ENCODE measurements around the gene CNGB1. TPM values are rescaled to one million over a fixed set of nuclear protein-coding genes. Genes with fewer than 3 reads are reported as not detected.
A peak's percentile ranks its signal among the peaks of the same experiment; 100 is the strongest.

CNGB1 gene
- total and polyA plus RNA-seq, 2 of the 13 experiments (the other 11 are each of a cell fraction or from before 2014, with no cell fraction given) = 0.02 to 0.15 TPM

GRCh38 chr16:57893559-57894389 is 77.2 kb downstream of the CNGB1 start (continued):
- TF ChIP-seq MAZ (IDR thresholded peaks at IDR 0.05; ENCODE audit: borderline replicate concordance, low read depth, low read length) (no peak), MAZ (CRISPR knock-in tag; IDR thresholded peaks at IDR 0.05; ENCODE audit: low read depth) (0 out of 2 replicates have a peak, but pooled peaks have one; percentile 18), HMG20B (CRISPR knock-in tag; conservative IDR thresholded peaks at IDR 0.05) (0 out of 2 replicates have a peak, but pooled peaks have one; percentile 43), ZNF792 (CRISPR knock-in tag; IDR thresholded peaks at IDR 0.05) (peak; percentile 66; the same call in 1 of the 2 replicates), SUZ12 (IDR thresholded peaks at IDR 0.05; ENCODE audit: low read depth, low read length) (no peak), KDM6A (CRISPR knock-in tag; IDR thresholded peaks at IDR 0.05; ENCODE audit: low read depth) (peak; percentile 66; the same call in 1 of the 2 replicates), SMAD3 (CRISPR knock-in tag; IDR thresholded peaks at IDR 0.05) (peak; percentile 87), NBN (conservative IDR thresholded peaks at IDR 0.05) (no peak), HDAC1 (CRISPR knock-in tag; IDR thresholded peaks at IDR 0.05) (peak; percentile 54), ZFP1 (CRISPR knock-in tag; IDR thresholded peaks at IDR 0.05) (no peak; the same call in 1 of the 2 replicates), ZNF558 (CRISPR knock-in tag; IDR thresholded peaks at IDR 0.05; ENCODE audit: borderline replicate concordance) (0 out of 2 replicates have a peak, but pooled peaks have one; percentile 78), ZBTB40 (IDR thresholded peaks at IDR 0.05) (no peak), ZBTB40 (CRISPR knock-in tag; IDR thresholded peaks at IDR 0.05) (0 out of 2 replicates have a peak, but pooled peaks have one; percentile 5), ZNF468 (CRISPR knock-in tag; IDR thresholded peaks at IDR 0.05) (no peak), CREM (IDR thresholded peaks at IDR 0.05) (peak; percentile 80), CREM (CRISPR knock-in tag; IDR thresholded peaks at IDR 0.05) (no peak), CBX5 (CRISPR knock-in tag; IDR thresholded peaks at IDR 0.05; ENCODE audit: borderline replicate concordance) (peak; percentile 13; the same call in 1 of the 2 replicates), ZIK1 (CRISPR knock-in tag; IDR thresholded peaks at IDR 0.05; ENCODE audit: borderline replicate concordance, low read depth) (no peak; the same call in 1 of the 2 replicates)
- TF ChIP-seq, protein P1, sequence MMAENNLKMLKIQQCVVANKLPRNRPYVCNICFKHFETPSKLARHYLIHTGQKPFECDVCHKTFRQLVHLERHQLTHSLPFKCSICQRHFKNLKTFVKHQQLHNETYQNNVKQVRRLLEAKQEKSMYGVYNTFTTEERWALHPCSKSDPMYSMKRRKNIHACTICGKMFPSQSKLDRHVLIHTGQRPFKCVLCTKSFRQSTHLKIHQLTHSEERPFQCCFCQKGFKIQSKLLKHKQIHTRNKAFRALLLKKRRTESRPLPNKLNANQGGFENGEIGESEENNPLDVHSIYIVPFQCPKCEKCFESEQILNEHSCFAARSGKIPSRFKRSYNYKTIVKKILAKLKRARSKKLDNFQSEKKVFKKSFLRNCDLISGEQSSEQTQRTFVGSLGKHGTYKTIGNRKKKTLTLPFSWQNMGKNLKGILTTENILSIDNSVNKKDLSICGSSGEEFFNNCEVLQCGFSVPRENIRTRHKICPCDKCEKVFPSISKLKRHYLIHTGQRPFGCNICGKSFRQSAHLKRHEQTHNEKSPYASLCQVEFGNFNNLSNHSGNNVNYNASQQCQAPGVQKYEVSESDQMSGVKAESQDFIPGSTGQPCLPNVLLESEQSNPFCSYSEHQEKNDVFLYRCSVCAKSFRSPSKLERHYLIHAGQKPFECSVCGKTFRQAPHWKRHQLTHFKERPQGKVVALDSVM (CRISPR knock-in tag; IDR thresholded peaks at IDR 0.05) = 0 out of 2 replicates have a peak, but pooled peaks have one; percentile 48

Data from HepG2 (cell line).